Stimulated activated CD4-positive, alpha-beta T cell treated with anti-CD3 and anti-CD28 coated beads, TNF-alpha, amount 100 ng/mL, for 48 hours (primary cell): ENCODE results near the gene BTBD1.
"Not testable (repeated sequence)": the region's sequence is repeated elsewhere in the genome, so short reads cannot be mapped to it uniquely, and the experiment has no call there.

Source experiments
- DNase-seq, 3 donors: peaks; one replicate each; pipeline ENCODE4 v3.0.0-alpha.2; 2020; ENCODE audit warnings: low read depth in 3 of 3

BTBD1 gene

GRCh38 chr15:83057696-83058376, 9.2 kb downstream of the BTBD1 start:
- DNase-seq: no peak

- DNase-seq: no peak
These were observed 10.1 kb downstream of the BTBD1 start for GRCh38 chr15:83057002-83057401.

GRCh38 chr15:83053151-83053550, 13.9 kb downstream of the BTBD1 start:
- DNase-seq: no peak

- no peak for DNase-seq
These were observed 20.4 kb downstream of the BTBD1 start for GRCh38 chr15:83046558-83047127.

GRCh38 chr15:83044156-83044555, 22.9 kb downstream of the BTBD1 start:
- no peak for DNase-seq

GRCh38 chr15:83039206-83039605, 27.8 kb downstream of the BTBD1 start:
- DNase-seq: no peak

GRCh38 chr15:83036253-83036652, 30.8 kb downstream of the BTBD1 start:
- no peak for DNase-seq

- not testable (repeated sequence) for DNase-seq
These were observed 35.8 kb downstream of the BTBD1 start for GRCh38 chr15:83031234-83031633.

- DNase-seq: no peak
These were observed 37.0 kb downstream of the BTBD1 start for GRCh38 chr15:83030021-83030420.

GRCh38 chr15:83018436-83018835, 48.6 kb downstream of the BTBD1 start:
- no peak for DNase-seq

GRCh38 chr15:83016906-83017305, 50.1 kb downstream of the BTBD1 start:
- DNase-seq: no peak

GRCh38 chr15:83015361-83015760, 51.7 kb downstream of the BTBD1 start:
- DNase-seq: no peak

- no peak for DNase-seq
These were observed 52.8 kb downstream of the BTBD1 start for GRCh38 chr15:83014205-83014653.

GRCh38 chr15:83012636-83013035, 54.4 kb downstream of the BTBD1 start:
- no peak for DNase-seq

- DNase-seq: no peak
These were observed 55.0 kb downstream of the BTBD1 start for GRCh38 chr15:83012076-83012426.

GRCh38 chr15:83011271-83012075, 55.6 kb downstream of the BTBD1 start, which contains the start of gene C15orf40:
TSS of gene C15orf40 (minus strand) at chr15:83011639. CDS start at chr15:83011607, 32 bp downstream.
- peak; percentile 62 to 75 (median 69) for DNase-seq

- peak; percentile 60 to 77 (median 75) for DNase-seq
These were observed 56.3 kb downstream of the BTBD1 start for GRCh38 chr15:83010709-83011270.

- not testable (repeated sequence) for DNase-seq
These were observed 66.4 kb downstream of the BTBD1 start for GRCh38 chr15:83000672-83001031.

- DNase-seq: no peak
These were observed 67.0 kb downstream of the BTBD1 start for GRCh38 chr15:82999905-83000671.

- no peak for DNase-seq
These were observed 67.6 kb downstream of the BTBD1 start for GRCh38 chr15:82999426-82999825.

- no peak for DNase-seq
These were observed 71.1 kb downstream of the BTBD1 start for GRCh38 chr15:82995938-82996337.

GRCh38 chr15:82995076-82995475, 72.0 kb downstream of the BTBD1 start:
- no peak for DNase-seq
